Measurements from ENCODE around the gene DDX10. TPM values are rescaled to one million over a fixed set of nuclear protein-coding genes. Genes with fewer than 3 reads are reported as not detected.

The DDX10 gene
- total and polyA plus RNA-seq, 2 of the 8 experiments (the other 6 are each of a cell fraction or from before 2014, with no cell fraction given) = 49.2 to 52.2 TPM

- no peaks in the 10 kb centered on the region for H3K36me3 ChIP-seq (ENCODE audit: control insufficient read depth in 2 of 4, insufficient read depth in 4 of 4, low read length in 3 of 4)
- no peak overlapping the region for H2BK5ac ChIP-seq (ENCODE audit: low read depth, low read length)
- no peaks in the 10 kb centered on the region for H3K23me2 ChIP-seq (ENCODE audit: low read depth, low read length)
- no peaks in the 10 kb centered on the region for H3K79me2 ChIP-seq (ENCODE audit: control insufficient read depth in 1 of 2, insufficient read depth in 2 of 2, low read length in 2 of 2)
- 91% methylated on average over 7 of the region's 7 CpGs; no CpG with 5 or more reads in 1 of the 2 experiments for WGBS, 2 experiments (ENCODE audit: extremely low coverage in 1 of 2, insufficient coverage in 1 of 2, insufficient read length in 1 of 2, insufficient replicate concordance in 2 of 2, low coverage in 1 of 2, low lambda C conversion rate in 2 of 2, missing lambda C conversion rate in 1 of 2)
- no peak overlapping the region for H3K9ac ChIP-seq (replicated peaks in 1 of 4; ENCODE audit: extremely low read depth in 1 of 4, low read depth in 3 of 4, low read length in 3 of 4)
- no peak overlapping the region for H2BK12ac ChIP-seq (ENCODE audit: low read depth, low read length)
- FAIRE-seq (no peak), DNase-seq (ENCODE audit: low read depth in 1 of 2, low spot score in 2 of 2) (no peak)
- H4K8ac ChIP-seq (ENCODE audit: extremely low read depth, insufficient read depth, low read length) = no peak overlapping the region
- no peak overlapping the region for H2BK120ac ChIP-seq (replicated peaks; ENCODE audit: low read depth, low read length)
- H3K4ac ChIP-seq (replicated peaks; ENCODE audit: insufficient read length, low read depth, low read length) = no peak overlapping the region
- no peaks in the 10 kb centered on the region for H3K27me3 ChIP-seq (replicated peaks in 1 of 4; ENCODE audit: control insufficient read depth in 3 of 4, extremely low read depth in 1 of 4, insufficient read depth in 3 of 4, low read length in 3 of 4)
- H3K4me3 ChIP-seq (ENCODE audit: extremely low read depth in 1 of 4, insufficient read depth in 2 of 4, low read depth in 3 of 4, low read length in 4 of 4) = no peak overlapping the region
- no peak overlapping the region for H3K23ac ChIP-seq (ENCODE audit: insufficient read length)
- no peak overlapping the region for H3K4me2 ChIP-seq (ENCODE audit: insufficient read depth in 1 of 2, low read depth in 2 of 2, low read length in 2 of 2)
- no peak overlapping the region for H3K18ac ChIP-seq (ENCODE audit: extremely low read depth, low read length)
- no peaks in the 10 kb centered on the region for H3K9me3 ChIP-seq (ENCODE audit: insufficient read depth in 2 of 2, low read depth in 1 of 2, low read length in 1 of 2)
- no peak overlapping the region for H3K14ac ChIP-seq (ENCODE audit: insufficient read length)
- H3K79me1 ChIP-seq (ENCODE audit: low read depth, low read length) = no peaks in the 10 kb centered on the region
- H2AFZ ChIP-seq (ENCODE audit: low read length) = no peak overlapping the region
- POLR2A ChIA-PET (ENCODE audit: partially characterized antibody) = no interaction called here
- H2BK20ac ChIP-seq (ENCODE audit: low read length) = no peak overlapping the region
- H4K20me1 ChIP-seq (replicated peaks in 1 of 2; ENCODE audit: control insufficient read depth in 1 of 2, insufficient read depth in 2 of 2, low read length in 2 of 2) = no peaks in the 10 kb centered on the region
- CTCF ChIA-PET (ENCODE audit: partially characterized antibody) = no interaction called here
- H2AK5ac ChIP-seq (ENCODE audit: low read depth, low read length) = no peak overlapping the region
- H2BK15ac ChIP-seq (ENCODE audit: low read length) = no peak overlapping the region
- H4K91ac ChIP-seq (replicated peaks; ENCODE audit: insufficient read length, low read length) = no peak overlapping the region
- no peak overlapping the region for H4K5ac ChIP-seq (ENCODE audit: insufficient read length, low read depth, low read length)
- H3K56ac ChIP-seq (replicated peaks; ENCODE audit: insufficient read length, low read depth, low read length) = no peak overlapping the region
- no peaks in the 10 kb centered on the region; a peak in 1 of 7 replicates for H3K4me1 ChIP-seq (replicated peaks in 1 of 4; ENCODE audit: control insufficient read depth in 3 of 4, insufficient read depth in 4 of 4, low read length in 3 of 4)
- H3K27ac ChIP-seq (ENCODE audit: low read depth, low read length) = no peak overlapping the region
- no peak for TF ChIP-seq ATF3 (IDR thresholded peaks at IDR 0.05; ENCODE audit: insufficient read depth, low read depth, low read length)
- TF ChIP-seq ATF2 (IDR thresholded peaks at IDR 0.05; ENCODE audit: low read length) = no peak
- TF ChIP-seq ZNF274 (IDR thresholded peaks at IDR 0.05; ENCODE audit: borderline replicate concordance, extremely low read depth, low read length) = no peak
- no peak for TF ChIP-seq BRCA1 (IDR thresholded peaks at IDR 0.05; ENCODE audit: low read depth, low read length)
- TF ChIP-seq SUZ12 (IDR thresholded peaks at IDR 0.05; ENCODE audit: low read length) = no peak
- TF ChIP-seq KDM5A (IDR thresholded peaks at IDR 0.05; ENCODE audit: low read length) = no peak
- TF ChIP-seq SIRT6 (IDR thresholded peaks at IDR 0.05; ENCODE audit: low read length) = no peak
- TF ChIP-seq RXRA (IDR thresholded peaks at IDR 0.05; ENCODE audit: insufficient read depth, low read depth, low read length) = no peak
- no peak for TF ChIP-seq NANOG (IDR thresholded peaks at IDR 0.05; ENCODE audit: insufficient read depth, low read depth, low read length, poor library complexity, severe bottlenecking)
- TF ChIP-seq HDAC6 (IDR thresholded peaks at IDR 0.05; ENCODE audit: low read depth, low read length) = no peak
- TF ChIP-seq MAFK (IDR thresholded peaks at IDR 0.05; ENCODE audit: low read depth, low read length) = no peak
Observed at GRCh38 chr11:108927791-108928545, 263.1 kb downstream of the DDX10 start.

Data from H1 (cell line).